OCI-M1 (cell line): ENCODE data around the gene KLHDC4.
"Not testable (repeated sequence)": the region's sequence is repeated elsewhere in the genome, so short reads cannot be mapped to it uniquely, and the experiment has no call there.

Source experiments
- DNase-seq: peaks from one replicate; lab custom pipeline; 2025; lab: John Stamatoyannopoulos, UW

Gene KLHDC4

DNA sequence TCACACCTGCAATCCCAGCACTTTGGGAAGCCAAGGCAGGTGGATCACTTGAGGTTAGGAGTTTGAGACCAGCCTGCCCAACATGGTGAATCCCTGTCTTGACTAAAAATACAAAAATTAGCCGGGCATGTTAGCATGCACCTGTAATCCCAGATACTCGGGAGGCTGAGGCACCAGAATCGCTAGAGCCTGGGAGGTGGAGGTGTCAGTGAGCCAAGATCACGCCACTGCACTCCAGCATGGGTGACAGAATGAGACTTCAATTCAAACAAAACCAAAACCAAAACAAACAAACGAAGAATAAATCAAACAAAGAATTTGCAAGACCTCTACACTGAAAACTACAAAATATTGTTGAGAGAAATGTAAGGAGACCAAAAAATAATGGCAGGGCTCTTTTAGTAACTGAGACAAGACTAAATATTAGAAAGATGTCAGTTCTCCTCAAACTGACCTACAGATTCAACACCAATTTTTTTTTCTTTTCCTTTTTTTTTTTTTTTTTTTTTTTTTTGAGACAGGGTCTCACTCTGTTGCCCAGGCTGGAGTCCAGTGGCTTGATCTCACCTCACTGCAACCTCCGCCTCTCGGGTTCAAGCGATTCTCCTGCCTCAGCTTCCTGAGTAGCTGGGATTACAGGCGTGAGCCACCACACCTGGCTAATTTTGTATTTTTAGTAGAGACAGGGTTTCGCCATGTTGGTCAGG, 23.1 kb upstream of the KLHDC4 start:
- not testable (repeated sequence) for DNase-seq

- DNase-seq: not testable (repeated sequence)
Observed at GRCh38 chr16:87787451-87788091, 21.8 kb upstream of the KLHDC4 start.

GRCh38 chr16:87784812-87785211, 19.0 kb upstream of the KLHDC4 start:
- no peak for DNase-seq

DNA sequence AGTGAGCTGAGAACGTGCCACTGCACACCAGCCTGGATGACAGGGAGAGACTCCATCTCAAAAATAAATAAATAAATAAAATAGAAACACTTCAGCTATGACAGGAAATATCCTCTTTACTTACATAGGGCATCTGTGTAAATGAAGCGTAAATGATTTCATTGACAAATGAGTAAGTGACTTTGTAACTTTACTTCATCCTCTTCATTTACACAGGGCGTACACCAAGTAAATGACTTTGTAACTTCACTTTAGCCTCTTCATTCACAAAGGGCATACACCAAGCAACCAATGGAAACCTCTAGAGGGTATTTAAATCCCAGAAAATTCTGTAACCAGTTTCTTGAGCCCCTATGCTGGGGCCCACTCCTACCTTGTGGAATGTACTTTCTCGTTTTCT, 16.2 kb upstream of the KLHDC4 start:
- DNase-seq: no peak

DNA sequence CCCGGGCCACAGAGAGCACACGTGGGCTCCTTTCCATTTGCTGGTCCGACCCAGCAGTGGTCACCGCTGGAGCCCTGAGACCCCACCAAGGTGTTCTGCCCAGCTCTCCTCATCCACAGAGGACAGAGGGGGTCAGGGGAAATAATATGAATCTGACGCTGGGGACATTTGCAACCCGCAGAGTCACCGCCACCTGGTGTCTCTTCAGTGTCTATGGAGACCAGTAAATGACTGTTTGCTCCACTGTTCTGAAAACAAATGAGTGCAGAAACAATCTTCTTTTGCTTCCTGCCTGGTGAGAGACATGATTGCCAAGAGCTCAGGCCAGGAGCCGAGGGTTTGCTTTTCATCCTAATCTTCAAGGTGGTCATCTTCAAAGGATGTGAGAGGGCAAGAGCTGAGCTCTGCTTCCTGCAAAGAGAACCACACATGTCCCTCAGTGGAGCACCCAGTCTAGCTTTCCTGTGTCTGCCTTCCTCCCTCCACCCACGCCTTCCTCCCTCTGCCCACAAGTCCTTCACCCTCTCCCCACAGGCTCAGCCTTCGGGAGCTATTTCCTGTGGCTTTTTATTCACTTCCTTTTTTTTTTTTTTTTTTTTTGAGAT, 14.7 kb upstream of the KLHDC4 start:
- peak; percentile 89 for DNase-seq

- DNase-seq: peak; percentile 98
Observed at GRCh38 chr16:87778830-87779579, 13.2 kb upstream of the KLHDC4 start.

DNA sequence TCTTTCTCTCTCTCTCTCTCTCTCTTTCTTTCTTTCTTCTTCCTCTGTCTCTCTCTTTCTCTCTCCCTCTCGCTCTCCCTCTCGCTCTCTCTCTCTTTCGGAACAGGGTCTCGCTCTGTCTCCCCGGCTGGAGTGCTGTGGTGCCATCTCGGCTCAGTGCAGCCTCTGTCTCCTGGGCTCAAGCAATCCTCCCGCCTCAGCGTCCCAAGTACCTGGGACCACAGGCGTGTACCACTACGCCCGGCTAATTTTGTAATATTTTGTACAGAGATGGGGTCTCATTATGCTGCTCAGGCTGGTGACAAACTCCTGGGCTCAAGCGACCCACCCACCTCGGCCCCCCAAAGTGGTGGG, 12.7 kb upstream of the KLHDC4 start:
- no peak for DNase-seq

- DNase-seq: not testable (repeated sequence)
Observed at GRCh38 chr16:87773836-87774235, 8.1 kb upstream of the KLHDC4 start.

GRCh38 chr16:87767456-87767855, 1.7 kb upstream of the KLHDC4 start:
- DNase-seq: not testable (repeated sequence)

DNA sequence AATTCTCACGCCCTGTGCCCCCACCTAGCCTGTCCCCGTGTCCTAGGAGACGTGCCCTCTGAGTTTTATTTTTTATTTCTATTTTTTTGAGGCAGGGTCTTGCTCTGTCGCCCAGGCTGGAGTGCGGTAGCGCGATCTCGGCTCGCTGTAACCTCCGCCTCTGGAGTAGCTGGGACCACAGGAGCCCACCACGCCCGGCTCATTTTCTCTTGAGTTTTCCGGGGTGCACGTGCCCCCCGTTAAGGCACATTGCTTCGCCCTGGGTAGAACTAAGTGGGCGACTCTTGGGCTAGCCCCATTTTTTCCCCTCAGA, 655 bp upstream of the KLHDC4 start:
- no peak for DNase-seq

- no peak for DNase-seq
Observed at GRCh38 chr16:87765473-87765775, 362 bp downstream of the KLHDC4 start.

GRCh38 chr16:87764600-87765472, 950 bp downstream of the KLHDC4 start:
- no peak for DNase-seq

DNA sequence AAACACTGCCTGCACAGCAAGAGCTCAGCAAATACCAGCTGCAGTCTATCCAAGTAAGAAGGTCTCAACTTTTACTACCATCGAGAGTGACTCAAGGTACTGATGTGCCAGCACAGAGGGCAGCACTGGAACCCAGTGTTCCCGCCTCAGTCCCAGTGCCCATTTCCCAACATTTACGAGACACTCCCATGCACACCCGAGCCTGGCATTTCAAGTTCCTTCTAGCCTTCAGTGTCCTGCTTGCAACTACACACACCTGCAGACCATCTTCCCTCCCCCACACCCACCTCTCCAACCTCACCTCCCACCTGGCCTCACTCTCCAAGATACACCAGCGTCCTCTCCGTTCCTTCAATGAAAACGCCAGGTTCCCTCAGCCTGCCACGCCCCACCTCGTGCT, 3.2 kb downstream of the KLHDC4 start:
- no peak for DNase-seq

GRCh38 chr16:87762071-87762571, 3.7 kb downstream of the KLHDC4 start:
- no peak for DNase-seq

DNA sequence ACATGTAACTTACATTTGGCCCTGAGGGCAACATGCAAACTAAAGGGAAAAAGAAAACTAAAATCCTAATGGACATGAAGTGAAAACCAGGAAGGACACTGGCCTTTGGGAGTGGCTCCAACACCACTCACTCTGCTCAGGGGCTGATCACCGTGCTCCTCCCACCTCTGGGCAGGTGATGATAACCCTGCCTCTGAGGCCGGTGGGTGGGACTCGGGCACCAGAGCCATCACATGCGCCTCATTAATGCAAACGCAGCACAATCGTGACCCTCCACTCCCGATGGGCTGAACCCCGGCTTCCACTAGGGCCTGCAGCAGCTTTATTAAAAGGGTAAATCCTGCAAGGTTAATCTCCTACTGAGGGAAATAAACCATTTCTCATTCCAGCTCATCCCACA, 4.7 kb downstream of the KLHDC4 start:
- no peak for DNase-seq

- no peak for DNase-seq
Observed at GRCh38 chr16:87757841-87758426, 7.9 kb downstream of the KLHDC4 start.

DNA sequence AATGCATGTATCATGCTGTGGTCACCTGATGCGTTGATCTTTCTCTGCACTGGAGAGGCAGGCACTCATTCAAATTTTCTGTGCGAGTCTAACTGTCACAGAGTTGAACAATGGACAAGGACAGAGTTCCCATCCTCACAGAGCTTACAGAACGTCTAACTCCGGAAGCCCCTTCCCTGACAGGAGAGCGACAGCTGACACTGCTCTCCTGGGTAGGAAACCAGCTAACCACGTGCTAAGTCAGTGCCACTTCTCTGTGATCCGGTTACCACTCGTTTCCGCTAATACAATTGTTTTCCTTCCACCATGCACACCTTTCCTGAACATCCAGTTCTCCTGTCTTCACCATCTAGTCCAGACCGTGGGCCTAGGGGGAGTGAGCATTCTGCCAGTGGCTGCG, 11.3 kb downstream of the KLHDC4 start:
- DNase-seq: no peak

DNA sequence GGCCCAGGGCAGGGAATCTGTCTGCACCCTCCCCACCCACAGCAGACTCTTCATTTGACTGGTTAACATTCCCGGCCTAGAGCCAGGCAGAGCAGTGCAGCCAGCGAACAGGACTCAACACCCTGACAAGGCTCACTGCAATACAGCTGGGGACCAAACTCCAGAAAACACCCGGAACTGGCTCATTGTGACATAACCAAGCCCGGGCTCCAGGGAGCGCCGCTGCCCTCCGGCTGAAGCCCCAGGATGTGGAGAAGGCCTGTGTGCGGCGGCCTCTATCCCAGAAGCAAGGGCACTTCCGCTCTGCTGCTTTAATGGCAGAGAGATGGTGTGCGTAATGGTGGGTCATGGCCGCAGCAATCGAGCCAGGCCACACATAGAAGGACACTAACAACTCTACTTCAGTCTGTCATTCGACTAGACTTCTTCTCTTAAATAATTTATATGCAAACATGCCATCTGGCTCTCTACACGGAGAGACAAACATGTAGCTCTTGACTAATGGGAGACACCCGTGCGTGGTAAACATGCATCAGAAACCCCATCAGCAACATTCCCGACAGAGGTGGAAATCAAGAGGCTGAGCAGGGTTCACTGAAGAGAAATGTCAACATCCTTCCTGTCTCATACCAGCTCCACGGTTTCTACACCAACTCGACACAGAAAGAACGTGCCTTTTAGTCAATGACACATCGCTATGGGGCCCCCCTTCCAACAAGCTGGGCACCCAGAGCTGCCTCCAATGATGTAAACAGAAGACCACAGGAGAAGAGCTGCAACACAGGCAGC, 18.0 kb downstream of the KLHDC4 start:
- DNase-seq: no peak

DNA sequence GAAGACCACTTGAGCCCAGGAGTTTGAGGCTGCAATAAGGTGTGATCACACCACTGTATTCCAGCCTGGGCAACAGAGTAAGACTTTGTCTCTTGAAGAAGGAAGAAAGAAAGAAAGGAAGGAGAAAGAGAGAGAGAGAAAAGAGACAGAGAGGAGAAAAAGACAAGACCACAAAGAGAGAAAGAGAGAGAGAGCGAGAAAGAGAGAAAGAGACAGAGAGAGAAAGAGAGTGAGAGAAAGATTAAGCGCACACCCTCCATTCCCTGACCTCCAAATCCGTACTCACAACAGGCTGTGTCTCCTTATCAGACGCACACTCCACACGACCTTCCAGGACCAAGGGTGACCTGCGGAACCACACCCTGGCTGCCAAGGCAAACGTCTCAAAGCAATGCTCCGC, 19.6 kb downstream of the KLHDC4 start:
- DNase-seq: no peak

DNA sequence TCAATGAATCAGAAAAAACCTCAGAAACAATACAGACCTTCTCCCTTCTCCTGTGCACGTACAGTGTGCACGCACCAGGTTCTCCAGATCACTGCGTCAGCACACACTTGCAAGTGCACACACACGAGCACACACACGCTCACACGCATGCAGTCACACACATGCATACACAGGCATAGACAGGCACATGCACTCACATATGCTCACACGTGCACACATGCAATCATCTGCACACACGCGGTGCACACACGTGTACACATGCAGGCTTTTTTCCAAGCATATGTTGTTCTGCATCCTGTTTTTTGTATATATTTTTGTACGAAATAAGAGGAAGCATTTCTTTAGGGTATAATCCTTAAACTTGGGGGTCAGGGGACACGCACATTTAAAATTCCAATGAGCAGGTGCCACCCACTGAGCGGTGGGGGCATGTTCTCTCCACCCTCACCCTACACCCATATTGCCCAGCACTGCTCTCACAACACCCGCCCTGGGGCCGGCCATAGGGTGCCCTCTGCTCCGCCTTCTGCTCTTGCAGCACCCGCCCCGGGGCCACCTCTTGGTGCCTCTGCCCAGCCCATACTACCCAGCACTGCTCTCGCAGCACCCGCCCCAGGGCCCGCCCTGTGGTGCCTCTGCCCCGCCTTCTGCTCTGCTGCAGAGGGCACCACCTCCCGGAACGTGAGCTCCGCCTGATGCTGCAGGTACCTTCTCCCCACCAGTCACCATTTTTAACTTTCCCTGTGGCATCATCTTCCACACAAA, 20.9 kb downstream of the KLHDC4 start:
- no peak for DNase-seq
